H1 (cell line): ENCODE measurements around the gene RAD51B. TPM values are rescaled to one million over a fixed set of nuclear protein-coding genes. Genes with fewer than 3 reads are reported as not detected.

Source experiments
- CTCF ChIA-PET: fragments of 300-600 bp; sonication (Branson Sonifier 250); formaldehyde crosslinking; loops from one replicate; lab custom pipeline; 2021; ENCODE audit not compliant: partially characterized antibody; lab: Charles Lee
- POLR2A ChIA-PET: fragments of 300-600 bp; sonication (Branson Sonifier 250); formaldehyde crosslinking; loops from one replicate; lab custom pipeline; 2021; ENCODE audit warnings: inconsistent platforms; ENCODE audit not compliant: partially characterized antibody; lab: Charles Lee
- DNase-seq, 2 experiments: peaks; one replicate each; pipeline versions ENCODE4 v3.0.0 to v3.0.0-alpha.2; 2010 to 2022; ENCODE audit warnings: low spot score in 2 of 2, low read depth in 1 of 2, mixed read lengths in 1 of 2
- FAIRE-seq: peaks from 2 replicates; lab custom pipeline; 2011; peaks lifted over from hg19 to GRCh38; lab: Jason Lieb, UNC
- H2AFZ ChIP-seq: 2 replicates; pipeline ENCODE4 v1.8.1; 2012; ENCODE audit warnings: low read length, inconsistent platforms
- H2AK5ac ChIP-seq: 2 replicates; pipeline ENCODE4 v1.6.1; 2013; ENCODE audit warnings: low read depth, low read length
- H2BK120ac ChIP-seq: replicated peaks from 2 replicates; pipeline ENCODE3; 2013; ENCODE audit warnings: low read depth, low read length, inconsistent platforms
- H2BK12ac ChIP-seq: 2 replicates; pipeline ENCODE4 v1.6.1; 2013; ENCODE audit warnings: low read depth, low read length
- H2BK15ac ChIP-seq: 2 replicates; pipeline ENCODE4 v1.6.1; 2013; ENCODE audit warnings: low read length
- H2BK20ac ChIP-seq: 2 replicates; pipeline ENCODE4 v1.6.1; 2013; ENCODE audit warnings: low read length
- H2BK5ac ChIP-seq: 2 replicates; pipeline ENCODE4 v1.6.1; 2013; ENCODE audit warnings: low read depth, low read length
- H3K14ac ChIP-seq: 2 replicates; pipeline ENCODE4 v1.6.1; 2013; ENCODE audit warnings: inconsistent platforms; ENCODE audit not compliant: insufficient read length
- H3K18ac ChIP-seq: 2 replicates; pipeline ENCODE4 v1.6.1; 2013; ENCODE audit warnings: low read length; ENCODE audit errors: extremely low read depth
- H3K23ac ChIP-seq: 2 replicates; pipeline ENCODE4 v1.6.1; 2013; ENCODE audit warnings: inconsistent platforms; ENCODE audit not compliant: insufficient read length
- H3K23me2 ChIP-seq: 2 replicates; pipeline ENCODE4 v1.6.1; 2013; ENCODE audit warnings: low read depth, low read length
- H3K27ac ChIP-seq: 2 replicates; pipeline ENCODE4 v1.6.1; 2011; ENCODE audit warnings: low read depth, low read length, inconsistent platforms
- H3K27me3 ChIP-seq, 4 experiments: replicated peaks in 1 of 4; 1 replicate in 1 of 4; 2 replicates in 3 of 4; pipeline versions ENCODE4 v1.6.1 to v1.8.1; 2011 to 2013; ENCODE audit warnings: low read length in 3 of 4, mild to moderate bottlenecking in 3 of 4, inconsistent platforms in 2 of 4, mixed read lengths in 2 of 4, moderate library complexity in 1 of 4; ENCODE audit not compliant: control insufficient read depth in 3 of 4, insufficient read depth in 3 of 4; ENCODE audit errors: extremely low read depth in 1 of 4
- H3K36me3 ChIP-seq, 4 experiments: 2 replicates each; pipeline versions ENCODE4 v1.6.1 to v1.8.1; 2011 to 2013; ENCODE audit warnings: mild to moderate bottlenecking in 4 of 4, low read length in 3 of 4, moderate library complexity in 2 of 4, control low read depth in 1 of 4, inconsistent platforms in 1 of 4; ENCODE audit not compliant: insufficient read depth in 4 of 4, control insufficient read depth in 2 of 4
- H3K4ac ChIP-seq: replicated peaks from 2 replicates; pipeline ENCODE3; 2013; ENCODE audit warnings: low read length, low read depth, mixed read lengths, inconsistent platforms; ENCODE audit not compliant: insufficient read length
- H3K4me1 ChIP-seq, 4 experiments: replicated peaks in 1 of 4; 1 replicate in 1 of 4; 2 replicates in 3 of 4; pipeline versions ENCODE4 v1.6.1 to v1.8.1; 2011 to 2013; ENCODE audit warnings: low read length in 3 of 4, inconsistent platforms in 2 of 4, mixed read lengths in 1 of 4; ENCODE audit not compliant: insufficient read depth in 4 of 4, control insufficient read depth in 3 of 4
- H3K4me2 ChIP-seq, 2 experiments: 2 replicates each; pipeline versions ENCODE4 v1.6.1 to v1.8.1; 2011 to 2013; ENCODE audit warnings: low read depth in 2 of 2, low read length in 2 of 2, control low read depth in 1 of 2, inconsistent platforms in 1 of 2, mild to moderate bottlenecking in 1 of 2; ENCODE audit not compliant: insufficient read depth in 1 of 2
- H3K4me3 ChIP-seq, 4 experiments: fragments of 200-600, 300-600 bp in 1 of 4; sonication (generic), shearing (Covaris generic), sonication (Bioruptor Twin) in 1 of 4; 2 replicates each; pipeline versions ENCODE4 v1.5.1 to v1.8.1; 2011 to 2016; ENCODE audit warnings: low read length in 4 of 4, low read depth in 3 of 4, control low read depth in 2 of 4, inconsistent platforms in 2 of 4, mild to moderate bottlenecking in 2 of 4, mixed read lengths in 1 of 4, moderate library complexity in 1 of 4; ENCODE audit not compliant: insufficient read depth in 2 of 4; ENCODE audit errors: extremely low read depth in 1 of 4
- H3K56ac ChIP-seq: replicated peaks from 2 replicates; pipeline ENCODE3; 2013; ENCODE audit warnings: low read depth, mild to moderate bottlenecking, mixed read lengths, low read length, inconsistent platforms; ENCODE audit not compliant: insufficient read length
- H3K79me1 ChIP-seq: 2 replicates; pipeline ENCODE4 v1.6.1; 2013; ENCODE audit warnings: low read depth, low read length, control low read depth
- H3K79me2 ChIP-seq, 2 experiments: 2 replicates each; pipeline versions ENCODE4 v1.6.1 to v1.8.1; 2012 to 2013; ENCODE audit warnings: low read length in 2 of 2, mild to moderate bottlenecking in 2 of 2, inconsistent platforms in 1 of 2; ENCODE audit not compliant: insufficient read depth in 2 of 2, control insufficient read depth in 1 of 2
- H3K9ac ChIP-seq, 4 experiments: replicated peaks in 1 of 4; 1 replicate in 1 of 4; 2 replicates in 3 of 4; pipeline versions ENCODE4 v1.6.1 to v1.8.1; 2011 to 2013; ENCODE audit warnings: low read depth in 3 of 4, low read length in 3 of 4, control low read depth in 2 of 4, mild to moderate bottlenecking in 2 of 4, moderate library complexity in 2 of 4, inconsistent platforms in 1 of 4; ENCODE audit errors: extremely low read depth in 1 of 4
- H3K9me3 ChIP-seq, 2 experiments: 2 replicates each; pipeline versions ENCODE4 v1.6.1 to v1.8.1; 2012 to 2013; ENCODE audit warnings: mild to moderate bottlenecking in 2 of 2, moderate library complexity in 2 of 2, control low read depth in 1 of 2, inconsistent platforms in 1 of 2, low read depth in 1 of 2, low read length in 1 of 2, mixed read lengths in 1 of 2; ENCODE audit not compliant: insufficient read depth in 2 of 2
- H4K20me1 ChIP-seq, 2 experiments: replicated peaks in 1 of 2; 2 replicates each; pipeline versions ENCODE3 to v1.8.1; 2011 to 2013; ENCODE audit warnings: inconsistent platforms in 2 of 2, low read length in 2 of 2, mild to moderate bottlenecking in 1 of 2; ENCODE audit not compliant: insufficient read depth in 2 of 2, control insufficient read depth in 1 of 2
- H4K5ac ChIP-seq: 2 replicates; pipeline ENCODE4 v1.6.1; 2013; ENCODE audit warnings: low read length, low read depth, mixed read lengths, inconsistent platforms; ENCODE audit not compliant: insufficient read length
- H4K8ac ChIP-seq: 2 replicates; pipeline ENCODE4 v1.8.0; 2013; ENCODE audit warnings: mild to moderate bottlenecking, moderate library complexity, low read length, inconsistent platforms; ENCODE audit not compliant: insufficient read depth; ENCODE audit errors: extremely low read depth
- H4K91ac ChIP-seq: replicated peaks from 2 replicates; pipeline ENCODE3; 2013; ENCODE audit warnings: low read length, mixed read lengths, inconsistent platforms; ENCODE audit not compliant: insufficient read length
- CHD2 ChIP-seq: IDR thresholded peaks from 2 replicates; pipeline ENCODE4 v1.6.1; 2012; ENCODE audit warnings: low read length, improper control_type of control experiment
- EZH2 ChIP-seq: fragments of 200-600 bp; sonication (generic); IDR thresholded peaks from 2 replicates; pipeline ENCODE4 v1.7.1; 2012; ENCODE audit warnings: low read depth, mild to moderate bottlenecking, moderate library complexity, low read length, inconsistent platforms; ENCODE audit not compliant: severe bottlenecking
- MAX ChIP-seq: IDR thresholded peaks from 2 replicates; pipeline ENCODE4 v1.6.1; 2012; ENCODE audit warnings: inconsistent platforms
- TEAD4 ChIP-seq: IDR thresholded peaks from 2 replicates; pipeline ENCODE4 v1.6.1; 2012; ENCODE audit warnings: low read depth, low read length, inconsistent platforms, mixed read lengths
- WGBS, 2 experiments: shearing (Covaris generic) in 1 of 2; methylation state at CpG; one replicate each; pipeline versions ENCODE4 v1.1.6 to v1.1.7; 2013 to 2015; ENCODE audit warnings: low lambda C conversion rate in 2 of 2, mixed read lengths in 2 of 2, inconsistent platforms in 1 of 2, low coverage in 1 of 2, missing lambda C conversion rate in 1 of 2; ENCODE audit not compliant: insufficient replicate concordance in 2 of 2, insufficient coverage in 1 of 2, insufficient read length in 1 of 2; ENCODE audit errors: extremely low coverage in 1 of 2, missing lambda C conversion rate in 1 of 2; 5-methylcytosine and 5-hydroxymethylcytosine counted together
- polyA plus RNA-seq, 7 experiments: library from polyadenylated mRNA; depleted of rRNA in 3 of 7; stranded (reverse) in 5 of 7; unstranded in 2 of 7; fragments of >200 nt in 5 of 7; fragments of 200-250 nt in 2 of 7; gene quantifications; 1 replicate in 5 of 7; 2 replicates in 1 of 7; 4 replicates in 1 of 7; pipeline versions ENCODE4 v1.2.1 to v1.2.3, GENCODE V29; 2011 to 2013; ENCODE audit warnings: missing spikeins in 2 of 7, mixed read lengths in 2 of 7
- total RNA-seq: library from RNA; stranded (reverse); fragmentation: NEBNext Ultra II Directional; extraction: Animal tissue kit (Norgen Biotek cat#: 25700); gene quantifications from 2 replicates; pipeline ENCODE4 v1.2.1, GENCODE V29; 2021

Gene RAD51B
- total and polyA plus RNA-seq, 2 of the 8 experiments (the other 6 are each of a cell fraction or from before 2014, with no cell fraction given) = 3.9 to 14.9 TPM

DNA sequence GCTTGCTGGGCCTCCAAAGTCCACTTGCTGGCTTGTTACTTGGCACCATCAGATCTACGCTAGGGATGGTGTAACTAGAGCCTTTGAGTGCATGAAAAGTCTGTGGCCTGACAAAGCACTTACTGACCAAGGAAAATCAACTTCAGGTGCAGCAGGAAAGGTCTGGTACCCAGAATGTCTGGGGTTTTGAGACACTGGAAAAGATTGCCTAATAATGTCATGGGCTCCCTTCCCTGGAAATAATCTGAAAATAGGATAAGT lies 866.6 kb downstream of the RAD51B start:
- no peak overlapping the region for H3K4me2 ChIP-seq
- H3K9ac ChIP-seq = no peak overlapping the region
- H3K4me1 ChIP-seq = peaks cover 7 to 14% (median 10%) of the 10 kb centered on the region in 4 experiments

More for the DNA sequence above, 866.6 kb downstream of the RAD51B start:
- no peak overlapping the region for H3K23ac ChIP-seq
- no peaks in the 10 kb centered on the region; a peak in 1 of 4 replicates for H3K9me3 ChIP-seq
- H3K23me2 ChIP-seq = no peaks in the 10 kb centered on the region
- H3K79me1 ChIP-seq = no peaks in the 10 kb centered on the region
- no peak overlapping the region for H3K18ac ChIP-seq
- H2BK120ac ChIP-seq = no peak overlapping the region
- H4K20me1 ChIP-seq = no peaks in the 10 kb centered on the region
- no peak overlapping the region for H3K27ac ChIP-seq
- DNase-seq (no peak), FAIRE-seq (no peak)
- H3K56ac ChIP-seq = no peak overlapping the region
- no peak overlapping the region for H2BK12ac ChIP-seq
- no peak overlapping the region for H4K91ac ChIP-seq
- TF ChIP-seq TEAD4 (no peak), EZH2 (no peak), MAX (no peak), CHD2 (no peak)
- H3K79me2 ChIP-seq = no peaks in the 10 kb centered on the region
- H3K36me3 ChIP-seq = no peaks in the 10 kb centered on the region
- no peak overlapping the region for H3K14ac ChIP-seq
- no peak overlapping the region for H3K4me3 ChIP-seq
- no peak overlapping the region for H2AK5ac ChIP-seq
- H4K8ac ChIP-seq = no peak overlapping the region
- no peak overlapping the region for H2AFZ ChIP-seq
- CTCF ChIA-PET = interaction anchor here (1.7 kb wide), 1 partner anchor 131 kb away, joined by 3 read pairs; no protein-coding TSS in a partner anchor
- H3K4ac ChIP-seq = no peak overlapping the region
- no peak overlapping the region for H4K5ac ChIP-seq
- POLR2A ChIA-PET = no interaction called here
- no peak overlapping the region for H2BK5ac ChIP-seq
- H2BK15ac ChIP-seq = no peak overlapping the region
- 80% methylated on average over 1 of the region's 1 CpG; no CpG with 5 or more reads in 1 of the 2 experiments for WGBS, 2 experiments
- H3K27me3 ChIP-seq = 0 out of 7 replicates have a peak, but pooled peaks cover 0 to 2% (median 0%) of the 10 kb centered on the region in 4 experiments
- no peak overlapping the region for H2BK20ac ChIP-seq
